Measurements from ENCODE around the gene CDK18.
"Not testable (repeated sequence)": the region's sequence is repeated elsewhere in the genome, so short reads cannot be mapped to it uniquely, and the experiment has no call there.

Gene CDK18

GRCh38 chr1:205481218-205481617, 23.3 kb upstream of the CDK18 start:
- no peak for DNase-seq

GRCh38 chr1:205481629-205482151, 22.8 kb upstream of the CDK18 start:
- DNase-seq: peak in 1 of 14 donors; percentile 33

- not testable (repeated sequence) for DNase-seq
These were observed 21.9 kb upstream of the CDK18 start for GRCh38 chr1:205482587-205482986.

GRCh38 chr1:205483372-205483771, 21.1 kb upstream of the CDK18 start:
- no peak for DNase-seq

GRCh38 chr1:205484985-205485967, 19.2 kb upstream of the CDK18 start:
- peak in 10 of 14 donors; percentile 27 to 92 (median 52) for DNase-seq

GRCh38 chr1:205486258-205486657, 18.2 kb upstream of the CDK18 start:
- no peak for DNase-seq

- DNase-seq: peak in 4 of 14 donors; percentile 36 to 50 (median 41)
These were observed 16.3 kb upstream of the CDK18 start for GRCh38 chr1:205488074-205488723.

- no peak for DNase-seq
These were observed 12.7 kb upstream of the CDK18 start for GRCh38 chr1:205491794-205492193.

GRCh38 chr1:205492201-205492667, 12.2 kb upstream of the CDK18 start:
- no peak for DNase-seq

- no peak for DNase-seq
These were observed 11.7 kb upstream of the CDK18 start for GRCh38 chr1:205492774-205493173.

- peak in 2 of 14 donors; percentile 35 to 68 for DNase-seq
These were observed 11.0 kb upstream of the CDK18 start for GRCh38 chr1:205493241-205494085.

- DNase-seq: peak in 1 of 14 donors; percentile 28
These were observed 10.4 kb upstream of the CDK18 start for GRCh38 chr1:205494115-205494514.

GRCh38 chr1:205495237-205495823, 9.1 kb upstream of the CDK18 start:
- peak in 1 of 14 donors; percentile 60 for DNase-seq

- no peak for DNase-seq
These were observed 7.8 kb upstream of the CDK18 start for GRCh38 chr1:205496661-205497060.

- no peak for DNase-seq
These were observed 7.1 kb upstream of the CDK18 start for GRCh38 chr1:205497351-205497750.

- no peak for DNase-seq
These were observed 4.7 kb upstream of the CDK18 start for GRCh38 chr1:205499789-205500188.

GRCh38 chr1:205500240-205501233, 3.9 kb upstream of the CDK18 start:
- DNase-seq: no peak

- DNase-seq: no peak
These were observed 2.2 kb upstream of the CDK18 start for GRCh38 chr1:205502111-205502810.

- no peak for DNase-seq
These were observed 1.5 kb upstream of the CDK18 start for GRCh38 chr1:205502992-205503391.
